ENCODE measurements around the gene SIGLEC11.

DNA sequence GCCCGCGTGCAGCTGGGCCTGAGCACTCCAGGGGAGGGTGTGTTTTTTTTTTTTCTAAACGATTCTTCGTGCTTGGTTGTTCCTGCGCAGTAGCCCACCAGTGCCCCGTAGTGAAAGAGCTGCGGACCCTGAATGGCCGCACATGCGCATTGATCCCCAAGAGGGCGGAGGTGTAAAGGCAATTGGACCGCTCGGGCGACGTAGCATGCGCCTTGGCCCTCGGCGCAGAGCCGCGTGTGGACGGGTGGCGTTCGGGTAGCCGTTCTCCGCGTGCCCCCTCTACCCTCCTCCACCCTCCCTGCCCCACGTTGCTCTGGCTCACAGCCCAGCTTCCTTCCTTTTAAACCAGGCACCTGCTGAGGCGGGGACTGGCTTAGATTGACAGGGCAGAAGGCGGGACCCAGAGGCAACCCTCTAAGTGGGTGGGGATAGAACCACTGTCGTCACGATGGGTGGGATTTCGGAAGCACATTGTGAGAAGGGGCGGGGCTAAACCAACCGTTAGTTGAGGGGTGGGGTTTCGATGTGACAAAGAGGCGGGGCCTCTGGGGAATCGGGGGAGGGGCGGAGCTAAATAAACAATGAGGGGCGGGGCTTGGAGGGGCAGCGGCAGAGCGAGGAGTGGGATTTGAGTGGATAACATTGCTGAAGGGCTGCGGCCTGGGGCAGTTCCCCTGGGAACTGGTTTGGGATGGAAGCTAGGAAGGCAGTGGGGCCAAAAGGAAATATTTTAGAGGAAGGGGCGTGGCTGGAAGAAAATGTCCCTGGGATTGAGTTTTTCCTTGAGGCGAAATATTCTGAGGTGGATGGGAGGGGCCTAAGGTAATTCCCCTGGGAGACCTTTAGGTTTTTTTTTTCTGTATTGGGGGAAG, 31.1 kb downstream of the SIGLEC11 start:
- TF ChIP-seq CTCF (IDR thresholded peaks at IDR 0.05) (peak in 2 of 6 experiments; percentile 16 to 24), POLR2A (IDR thresholded peaks at IDR 0.05) (peak in 1 of 2 donors; percentile 46)

Data from thyroid gland (tissue), 4 donors.